NCI-H1694 (cell line): ENCODE measurements around the gene ACP1.

Experiments
- DNase-seq: peaks from one replicate; lab custom pipeline; 2025; lab: John Stamatoyannopoulos, UW

ACP1 gene

DNA sequence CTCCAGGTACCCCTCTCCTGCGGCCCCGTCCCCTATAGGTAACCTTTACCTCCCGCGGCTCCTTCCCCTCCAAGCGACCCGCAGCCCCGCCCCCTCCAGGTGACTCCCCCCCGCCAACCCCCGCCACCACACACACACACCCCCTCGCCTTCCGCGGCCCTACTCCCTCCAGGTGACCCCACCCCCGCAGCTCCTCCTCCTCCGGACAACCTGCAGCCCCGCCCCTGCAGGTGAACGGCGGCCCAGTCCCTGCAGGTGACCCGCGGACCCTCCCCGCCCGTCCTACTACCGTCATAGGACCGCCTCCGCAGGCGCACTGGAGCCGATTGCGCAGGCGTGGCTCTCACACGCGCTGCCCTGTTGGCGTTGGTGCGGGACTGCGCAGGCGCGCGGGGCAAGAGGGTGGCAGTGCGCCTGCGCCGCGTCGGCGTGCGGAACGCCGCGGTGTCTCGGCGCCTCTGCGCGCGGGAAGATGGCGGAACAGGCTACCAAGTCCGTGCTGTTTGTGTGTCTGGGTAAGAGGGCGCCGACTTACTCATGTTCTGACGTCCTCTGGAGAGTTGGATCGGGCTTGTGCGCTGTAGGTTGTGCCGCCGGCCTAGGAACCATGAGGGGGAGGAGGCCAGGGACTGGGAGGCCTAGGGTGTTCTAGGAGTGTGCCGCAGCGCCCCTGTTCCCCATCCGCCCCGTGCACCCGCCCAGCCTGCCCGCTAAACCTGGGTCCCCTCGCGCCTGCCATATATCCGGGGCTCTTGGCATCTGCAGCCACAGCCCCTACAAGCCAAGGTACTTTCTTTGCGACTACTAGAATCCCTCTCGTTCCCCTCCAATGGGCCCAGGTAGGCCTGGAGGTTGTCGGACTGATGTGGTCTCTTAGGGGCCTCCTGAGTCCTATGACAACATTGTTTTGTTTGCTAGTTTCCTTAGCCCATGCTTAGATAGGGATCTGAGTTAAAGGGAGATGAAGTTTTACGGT, at the start of gene ACP1:
ACP1 (plus strand) TSS at position 455 of the 976 bp plus-strand sequence; CDS start at position 473, 18 bp downstream.
- peak; percentile 94 for DNase-seq

DNA sequence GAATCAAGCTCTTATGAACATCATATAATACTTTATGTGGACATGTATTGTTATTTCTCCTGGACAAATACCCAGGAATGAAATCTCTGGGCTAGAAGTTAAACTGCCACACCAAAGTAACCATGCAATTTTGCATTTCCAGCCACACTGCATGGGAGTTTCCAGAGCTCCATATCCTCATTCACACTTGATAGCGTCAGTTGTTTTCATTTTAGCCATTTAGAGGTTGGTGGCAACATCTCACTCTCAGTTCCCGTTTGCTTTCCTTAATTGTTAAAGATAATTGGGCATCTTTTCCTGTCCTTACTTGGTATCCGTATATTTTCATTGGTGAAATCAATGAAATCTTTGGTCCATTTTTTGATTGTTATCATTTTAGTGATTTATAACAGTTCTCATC, 48.7 kb upstream of the ACP1 start:
- no peak for DNase-seq

DNA sequence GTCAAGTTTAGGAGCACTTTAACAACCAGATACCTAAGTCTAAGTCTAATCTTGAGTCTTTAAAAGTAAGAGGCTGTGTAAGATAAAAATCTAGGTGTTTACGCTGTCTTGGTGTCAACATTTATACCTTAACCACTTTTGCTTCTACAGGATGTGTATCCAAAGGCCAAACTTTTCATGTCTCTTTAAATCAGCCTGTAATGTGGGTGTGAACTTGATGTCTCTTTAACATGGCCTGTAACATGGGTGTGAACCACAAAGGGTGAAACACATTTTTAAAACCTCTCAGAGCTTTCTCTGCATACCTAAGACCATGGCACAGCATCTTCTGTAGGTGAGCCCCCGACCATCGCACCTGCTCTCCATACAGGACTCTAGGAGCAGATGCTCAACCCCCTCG, 41.3 kb upstream of the ACP1 start:
- DNase-seq: no peak

DNA sequence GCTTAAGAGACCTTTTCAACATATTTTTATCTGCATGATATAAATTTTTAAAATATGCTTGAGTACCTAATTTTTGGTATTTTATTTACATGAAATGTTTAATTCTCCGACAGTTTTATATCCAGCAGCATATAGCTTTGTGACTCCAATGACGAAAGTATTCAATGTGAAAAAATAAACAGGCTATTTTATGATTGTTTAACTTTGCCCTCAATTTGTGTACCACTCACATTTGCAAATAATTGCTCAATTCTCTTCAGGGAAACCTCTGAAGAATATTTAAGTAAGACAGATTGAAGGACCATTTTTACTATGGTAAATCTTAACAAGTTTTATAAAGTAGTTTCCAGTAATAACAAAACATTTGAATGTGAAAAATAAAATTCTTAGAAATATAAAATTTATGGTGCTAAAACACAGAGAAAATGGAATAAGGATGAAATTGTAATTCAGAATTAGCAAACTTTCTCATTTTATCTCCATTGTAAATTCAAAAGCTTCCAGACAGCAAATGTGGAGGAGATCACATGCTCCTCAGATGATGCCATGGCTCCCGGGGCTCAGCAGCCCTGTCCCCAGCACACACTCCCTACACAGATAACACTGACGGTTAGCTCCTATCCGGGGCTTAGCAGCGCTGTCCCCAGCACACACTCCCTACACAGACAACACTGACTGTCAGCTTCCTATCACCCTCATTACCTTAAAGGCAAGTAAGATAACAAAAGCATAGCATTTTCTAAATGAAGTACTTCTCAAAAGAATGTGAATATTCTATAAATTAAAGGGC, 40.6 kb upstream of the ACP1 start:
- DNase-seq: no peak

DNA sequence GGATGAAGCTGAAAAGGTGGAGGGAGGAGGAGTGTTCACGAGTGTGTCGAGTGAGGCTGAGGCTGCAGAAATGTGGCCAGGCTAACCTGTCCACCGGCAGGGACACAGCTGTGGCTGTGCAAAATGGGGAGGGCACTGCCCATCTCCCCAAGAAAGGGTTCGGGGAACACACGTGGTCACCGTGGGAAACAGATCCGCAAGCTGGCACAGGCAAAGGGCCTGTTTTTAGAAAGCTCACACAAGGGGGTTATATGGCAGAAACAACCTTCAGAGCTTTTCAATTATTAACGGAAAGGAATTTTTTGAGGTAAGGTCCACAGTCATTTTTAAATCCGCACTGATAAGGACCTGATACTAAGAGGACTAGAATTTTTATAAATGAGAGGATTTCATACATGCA, 36.6 kb upstream of the ACP1 start:
- DNase-seq: no peak

DNA sequence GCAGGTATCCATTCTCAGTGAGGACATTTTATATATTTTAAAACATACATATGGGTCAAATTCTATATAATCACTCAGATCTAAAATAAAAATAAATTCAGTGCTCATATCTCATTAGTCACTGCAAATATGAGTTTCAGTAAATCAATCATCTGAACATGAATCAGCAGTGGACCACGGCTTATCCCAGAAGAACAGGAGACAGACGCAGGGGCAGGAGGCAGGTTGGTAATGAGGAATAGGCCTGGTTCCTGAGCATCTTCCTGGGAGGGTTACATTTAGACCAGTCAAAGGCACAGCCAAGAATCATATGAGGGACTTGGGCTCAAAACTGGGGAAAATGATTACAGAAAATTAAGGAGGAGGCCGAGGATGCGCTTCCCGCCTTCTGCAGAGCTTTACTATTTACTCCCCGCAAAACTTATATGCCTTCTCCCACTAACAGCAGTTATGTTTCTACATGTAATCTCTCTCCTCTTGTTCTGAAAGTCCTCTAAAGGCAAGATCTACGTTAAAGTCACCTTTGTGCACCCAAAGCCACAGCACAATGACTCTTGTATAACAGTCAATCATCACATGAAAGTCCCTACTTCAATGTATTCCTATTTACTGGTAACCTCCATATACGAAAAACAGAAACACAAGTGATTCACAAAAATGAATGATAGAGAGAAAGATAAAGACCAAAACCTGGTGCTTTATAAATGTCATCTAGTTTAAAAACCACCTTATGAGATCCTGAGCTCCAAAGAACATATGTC, 36.0 kb upstream of the ACP1 start:
- no peak for DNase-seq

DNA sequence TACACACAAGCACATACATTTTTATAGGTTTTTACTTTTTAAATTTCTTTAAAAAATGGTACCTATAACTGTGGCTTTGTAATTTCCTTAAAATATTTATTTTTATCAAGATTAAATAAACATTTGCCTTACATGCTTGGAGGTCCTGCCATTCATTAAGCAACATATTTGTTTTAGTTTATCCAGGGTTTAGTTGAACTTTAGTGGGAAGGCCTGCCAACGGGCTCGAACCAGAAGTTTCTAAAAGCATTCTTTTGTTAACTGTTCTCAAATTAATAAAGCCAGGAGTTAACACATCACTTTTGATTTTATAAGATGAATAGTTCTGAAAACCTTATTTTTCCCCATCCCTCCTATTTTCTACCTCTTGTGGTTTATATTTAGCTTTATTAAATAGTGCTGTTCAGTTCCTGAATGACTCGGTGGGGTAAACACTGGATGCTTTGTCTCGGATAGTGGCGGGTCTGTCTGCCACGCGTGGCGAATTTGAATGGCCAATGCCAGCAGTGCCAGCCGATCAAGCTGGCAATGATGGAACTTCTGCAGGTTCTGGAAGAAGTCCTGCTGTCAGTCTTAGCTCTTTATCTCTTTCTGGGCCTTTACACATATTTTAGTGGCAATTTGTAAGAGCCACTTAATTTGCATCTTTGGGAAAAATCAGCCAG, 33.1 kb upstream of the ACP1 start:
- no peak for DNase-seq

DNA sequence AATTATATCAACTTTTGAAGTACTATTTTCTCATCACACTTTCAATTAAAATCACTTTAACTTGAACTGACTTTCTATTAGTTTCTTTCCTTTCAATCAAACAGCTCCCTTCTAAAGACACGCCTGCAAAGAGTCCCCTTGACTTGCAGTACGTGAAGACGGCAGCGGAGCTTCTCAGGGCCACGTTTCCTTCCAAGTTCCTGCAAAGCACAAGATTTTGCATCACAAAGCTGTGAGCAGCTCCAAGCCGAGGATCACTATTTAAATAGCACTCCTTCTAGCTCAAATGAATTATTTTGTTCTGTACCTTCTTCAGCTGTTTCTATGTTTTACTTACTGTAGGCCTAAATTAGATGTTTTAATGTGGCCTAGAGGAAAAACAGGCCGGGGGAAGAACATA, 31.7 kb upstream of the ACP1 start:
- DNase-seq: no peak

DNA sequence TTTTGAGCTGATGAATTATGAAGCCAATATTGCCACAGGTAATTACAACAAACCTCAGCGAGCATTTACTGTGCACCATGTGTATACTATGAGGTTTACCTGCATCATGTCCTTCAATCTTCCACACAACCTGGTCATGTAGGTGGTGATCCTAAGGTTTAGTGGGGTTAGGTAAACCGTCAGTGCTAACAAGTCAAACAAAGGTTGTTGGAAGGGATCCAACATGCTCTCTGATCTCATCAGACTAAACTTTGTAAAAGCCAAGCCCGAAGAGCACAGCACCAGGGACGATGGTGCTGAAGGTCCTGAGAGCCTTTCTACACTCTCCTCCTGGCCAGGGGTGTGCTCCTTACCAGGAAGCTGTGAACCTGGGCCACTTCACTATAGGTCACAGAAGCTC, 30.3 kb upstream of the ACP1 start:
- DNase-seq: no peak

DNA sequence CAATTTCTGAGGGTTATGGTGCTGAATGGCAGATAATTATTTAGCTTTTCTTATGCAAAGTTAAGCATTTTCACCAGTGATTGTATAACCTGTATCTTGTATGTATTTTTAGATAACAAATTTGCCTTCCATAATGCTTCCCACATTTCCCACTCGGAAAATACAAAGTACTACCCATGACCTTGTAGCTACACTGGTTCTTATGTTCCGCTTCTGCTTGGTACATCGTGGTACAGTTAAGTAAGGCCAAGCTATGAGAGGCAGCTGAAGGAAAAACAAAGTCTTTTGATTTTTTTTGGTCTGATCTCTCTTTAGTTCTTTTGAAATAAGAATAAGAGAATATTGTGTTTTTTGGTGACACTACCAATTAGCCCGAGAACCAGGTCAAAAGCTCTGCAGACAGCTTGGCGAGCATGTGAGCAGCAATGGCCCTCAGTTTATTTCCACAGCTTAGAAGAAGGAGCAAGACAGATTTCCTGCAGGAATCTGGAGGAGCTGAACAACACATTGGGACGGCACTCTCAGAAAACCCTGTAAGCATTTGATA, 27.7 kb upstream of the ACP1 start:
- no peak for DNase-seq

DNA sequence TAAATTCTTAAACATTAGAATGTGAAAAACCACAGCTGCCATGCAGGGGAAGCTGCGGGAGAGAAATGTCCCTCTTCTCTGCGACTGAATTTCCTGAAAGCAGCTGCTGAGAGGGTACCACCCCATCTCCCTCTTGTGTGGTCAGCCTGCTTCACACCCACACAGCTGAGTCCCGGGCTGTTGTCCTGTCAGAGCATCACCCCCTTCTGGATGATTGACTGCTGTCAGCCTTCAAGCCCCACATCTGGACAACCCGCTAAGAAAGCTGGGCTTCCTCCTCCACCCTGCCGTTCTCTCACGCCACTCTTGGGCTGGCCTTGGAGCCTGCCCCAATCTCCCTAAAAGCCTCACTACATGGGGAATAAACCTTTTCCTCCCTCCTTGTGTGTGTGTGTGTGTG, 26.9 kb upstream of the ACP1 start:
- DNase-seq: no peak

DNA sequence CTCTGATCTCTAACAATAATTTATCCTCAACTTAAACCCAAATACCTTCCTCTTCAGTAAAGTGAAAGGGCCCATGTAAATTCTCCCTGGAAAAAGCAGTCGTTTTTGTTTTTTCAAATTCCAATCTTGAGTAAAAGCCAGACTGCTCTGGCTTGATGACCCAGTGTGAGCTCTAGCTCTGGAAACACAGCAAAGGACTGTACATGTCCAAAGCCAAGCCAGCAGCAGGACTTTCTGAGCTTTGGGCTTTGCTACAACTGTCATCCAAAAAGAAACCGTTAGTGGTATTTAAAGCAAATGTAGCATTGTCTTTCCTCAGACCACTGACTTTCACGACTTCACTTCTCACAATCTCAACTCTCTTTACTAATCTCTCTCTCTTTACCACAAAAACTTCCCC, 26.3 kb upstream of the ACP1 start:
- DNase-seq: no peak

DNA sequence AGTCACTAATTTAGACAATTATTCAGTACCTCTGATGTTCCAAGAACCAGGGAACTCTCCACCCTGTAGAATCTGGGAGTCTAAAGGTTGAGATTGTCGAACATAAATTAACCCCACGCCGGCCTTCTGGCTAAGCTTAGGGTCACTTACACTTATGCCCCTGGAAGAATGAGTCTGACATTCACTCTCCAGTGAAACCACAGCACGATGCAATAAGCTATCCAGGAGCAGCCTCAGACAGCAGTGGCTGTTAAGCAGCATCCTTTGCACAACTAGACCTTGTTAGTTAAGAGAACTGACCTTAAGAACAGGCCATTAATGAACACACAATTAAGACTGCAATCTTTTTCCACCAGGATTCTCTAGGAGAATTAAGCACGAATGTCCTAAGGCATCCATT, 25.9 kb upstream of the ACP1 start:
- no peak for DNase-seq

DNA sequence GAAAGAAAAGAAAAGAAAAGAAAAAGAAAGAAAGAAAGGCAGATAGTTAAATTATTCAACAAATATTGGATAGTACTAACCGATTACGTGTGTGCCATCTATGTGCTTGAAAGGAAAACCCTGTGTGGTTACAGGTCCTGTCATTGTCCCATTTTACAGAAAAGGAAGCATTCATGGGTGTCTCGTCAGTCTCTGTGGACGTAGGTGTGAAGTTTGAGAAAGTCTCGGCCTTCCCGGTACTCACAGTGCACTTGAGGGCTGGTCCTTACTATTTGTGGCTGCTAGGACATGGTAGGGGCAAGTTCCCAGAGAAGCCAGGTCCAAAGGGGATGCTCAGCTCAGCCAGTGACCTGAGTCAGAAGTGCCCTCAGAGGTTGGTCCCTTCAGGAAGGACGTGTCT, 20.2 kb upstream of the ACP1 start:
- DNase-seq: no peak

DNA sequence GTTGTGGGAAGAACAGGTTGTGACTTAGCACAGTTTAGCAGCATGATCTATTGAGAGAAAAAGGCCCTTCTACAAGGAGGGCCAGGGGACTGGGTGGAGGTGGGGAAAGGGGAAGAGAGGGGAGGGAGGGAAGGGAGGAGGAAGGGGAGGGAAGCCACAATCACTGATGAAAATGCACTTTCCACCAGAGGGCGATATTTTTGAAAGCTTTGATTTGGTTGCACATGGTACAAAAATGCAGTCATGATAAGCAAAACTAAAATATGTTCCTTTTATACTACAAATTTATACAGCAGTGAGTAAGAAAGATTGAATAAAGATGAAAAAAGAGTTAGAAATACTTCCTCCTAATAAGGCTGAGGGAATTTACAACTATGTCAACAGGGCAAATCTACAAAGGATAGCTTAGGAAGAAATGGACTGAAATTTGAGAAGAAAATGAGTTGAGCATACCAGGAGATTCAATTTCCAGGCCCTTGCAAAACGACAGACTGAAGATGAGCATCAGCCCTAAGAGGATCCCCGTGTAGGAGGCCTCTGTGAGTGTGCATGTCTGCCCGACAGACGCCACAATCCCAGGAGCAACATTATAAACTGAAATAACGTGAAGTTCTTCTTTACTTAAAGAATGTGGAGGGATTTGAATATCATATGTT, 18.1 kb upstream of the ACP1 start:
- peak; percentile 87 for DNase-seq

DNA sequence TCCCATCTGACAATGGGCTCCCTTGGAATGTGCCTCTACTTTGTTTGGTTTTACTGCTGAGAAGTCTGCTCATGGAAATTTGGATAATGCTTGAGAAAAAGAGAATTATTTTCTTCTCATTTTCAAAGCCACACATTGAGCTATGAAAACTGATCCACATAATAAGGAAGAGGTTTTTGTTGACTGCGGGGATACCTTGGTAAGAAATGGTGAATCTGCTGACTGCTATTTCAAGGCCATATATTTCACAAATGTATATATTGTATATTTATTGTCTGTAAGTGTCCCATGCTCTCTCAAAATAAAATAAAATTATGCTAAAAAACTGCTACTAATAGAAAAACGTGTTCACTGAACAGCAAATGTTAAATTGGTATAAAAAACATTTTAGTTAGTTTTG, 16.0 kb upstream of the ACP1 start:
- DNase-seq: no peak

DNA sequence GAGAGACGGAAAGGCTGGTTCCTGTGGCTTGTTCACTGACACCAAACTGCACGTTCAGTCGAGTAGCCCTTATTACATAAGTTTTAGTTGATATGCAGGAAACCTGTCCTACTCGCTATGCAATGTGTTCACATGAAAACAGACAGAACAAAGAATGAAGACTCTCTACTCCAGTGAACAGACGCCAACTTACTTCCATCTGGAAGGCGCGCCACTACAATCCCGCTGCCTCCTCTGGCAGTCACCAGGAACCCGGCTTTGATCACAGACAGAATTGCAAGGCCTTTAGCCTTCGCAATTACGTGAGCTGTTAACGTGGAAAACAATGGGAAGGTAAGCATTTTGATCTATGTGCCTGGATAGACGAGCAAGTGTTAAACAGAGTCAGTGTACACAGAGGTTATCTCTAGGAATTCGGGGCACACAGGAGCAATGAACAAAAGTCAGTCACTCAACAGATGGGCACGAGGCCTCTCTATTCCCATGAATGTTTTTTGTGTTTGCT, 15.2 kb upstream of the ACP1 start:
- DNase-seq: no peak

DNA sequence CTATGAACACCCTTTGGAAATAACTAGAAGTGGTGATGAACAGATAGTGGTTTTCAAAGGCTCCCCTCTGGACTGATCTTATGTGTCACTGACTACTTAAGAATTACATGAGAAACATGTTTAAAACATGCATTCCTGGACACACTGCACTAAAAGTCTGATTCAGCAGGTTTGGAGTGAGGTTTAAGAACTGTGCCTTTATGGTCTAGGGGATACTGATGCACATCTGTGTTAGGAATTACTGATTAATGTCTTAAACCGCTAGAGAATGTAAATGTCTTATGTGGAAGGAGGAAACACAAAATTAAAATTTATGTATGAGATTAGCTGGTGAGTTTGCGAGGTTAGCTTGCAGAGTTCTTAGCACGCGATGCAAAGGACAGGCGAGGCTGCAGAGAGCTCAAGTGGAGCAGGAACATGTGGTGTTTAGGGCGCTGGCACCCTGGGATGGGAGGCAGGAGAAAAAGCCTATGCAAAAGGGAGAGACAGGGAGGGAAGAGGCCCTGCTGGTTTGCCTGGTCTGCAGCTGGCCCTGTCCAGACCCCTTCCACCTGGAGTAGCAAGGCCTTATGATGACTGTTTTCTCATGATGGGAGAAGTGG, 12.6 kb upstream of the ACP1 start:
- no peak for DNase-seq

DNA sequence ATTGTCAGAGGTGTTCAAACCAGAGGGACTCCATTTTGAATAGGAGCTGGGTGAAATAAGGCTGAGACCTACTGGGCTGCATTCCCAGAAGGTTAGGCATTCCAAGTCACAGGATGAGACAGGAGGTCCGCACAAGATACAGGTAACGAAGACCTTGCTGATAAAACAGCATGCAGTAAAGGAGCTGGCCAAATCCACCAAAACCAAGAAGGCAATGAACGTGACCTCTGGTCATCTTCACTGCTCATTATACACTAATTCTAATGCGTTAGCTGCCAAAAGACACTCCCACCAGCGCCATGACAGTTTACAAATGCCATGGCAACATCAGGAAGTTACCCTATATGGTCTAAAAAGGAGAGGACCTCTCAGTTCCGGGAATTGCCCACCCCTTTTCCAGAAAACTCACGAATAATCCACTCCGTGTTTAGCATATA, 11.5 kb upstream of the ACP1 start:
- DNase-seq: no peak

DNA sequence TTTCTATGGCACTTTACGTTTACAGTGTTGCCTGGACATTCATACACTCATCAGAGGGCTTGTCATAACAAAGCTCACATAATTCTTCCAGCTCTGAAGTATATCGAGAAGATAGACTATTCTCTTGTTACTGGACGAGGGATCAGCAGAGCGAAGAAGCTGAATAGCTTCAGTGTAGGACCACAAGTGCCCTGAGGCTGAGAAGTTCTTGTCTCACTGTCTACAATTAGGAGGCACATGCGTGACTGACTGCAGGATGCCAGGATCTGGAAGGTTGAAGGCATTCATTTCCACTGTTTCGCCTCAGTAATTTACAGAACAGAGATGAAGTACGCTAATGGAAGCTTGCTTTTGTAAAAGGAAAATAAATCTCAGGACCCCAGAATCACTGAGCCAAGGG, 10.5 kb upstream of the ACP1 start:
- DNase-seq: no peak
